Measurements from ENCODE around the gene GALNT7.

Gene GALNT7

DNA sequence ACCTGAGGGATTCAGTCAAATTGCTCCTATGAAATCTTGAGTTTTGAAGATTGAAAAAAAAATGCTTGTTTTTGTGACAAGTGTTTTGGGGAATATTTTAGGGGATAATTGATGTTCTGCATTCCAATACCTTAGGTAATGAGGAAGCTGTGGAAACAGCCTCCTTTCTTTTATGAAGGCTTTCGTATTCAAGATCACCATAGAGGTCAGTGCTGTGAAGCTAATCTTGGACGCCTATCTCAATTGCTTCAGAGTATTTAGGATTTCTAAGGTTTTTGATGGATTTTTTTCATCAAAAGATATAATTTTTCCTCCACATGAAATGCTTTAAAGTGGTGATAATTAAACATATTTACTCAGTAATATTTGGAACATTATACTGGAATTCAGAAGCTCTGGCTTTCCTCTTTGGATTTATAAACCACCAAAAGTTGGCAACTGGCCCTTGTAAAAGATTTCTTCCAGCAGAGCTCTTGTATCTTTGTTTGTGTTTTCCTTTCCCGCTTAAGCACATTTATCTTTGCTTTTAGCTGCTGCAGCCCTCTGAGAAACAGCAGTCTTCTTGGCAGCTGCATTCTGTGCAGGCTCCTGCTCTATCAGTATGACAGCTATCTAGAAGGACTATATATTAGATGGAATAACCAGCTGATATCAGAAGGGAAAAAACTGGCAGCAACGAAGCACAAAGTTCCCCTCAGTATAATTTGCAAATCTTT is 101.9 kb downstream of the GALNT7 start:
- DNase-seq, result no peak

- DNase-seq, result no peak
Observed at GRCh38 chr4:173272314-173272713, 103.7 kb downstream of the GALNT7 start.

DNA sequence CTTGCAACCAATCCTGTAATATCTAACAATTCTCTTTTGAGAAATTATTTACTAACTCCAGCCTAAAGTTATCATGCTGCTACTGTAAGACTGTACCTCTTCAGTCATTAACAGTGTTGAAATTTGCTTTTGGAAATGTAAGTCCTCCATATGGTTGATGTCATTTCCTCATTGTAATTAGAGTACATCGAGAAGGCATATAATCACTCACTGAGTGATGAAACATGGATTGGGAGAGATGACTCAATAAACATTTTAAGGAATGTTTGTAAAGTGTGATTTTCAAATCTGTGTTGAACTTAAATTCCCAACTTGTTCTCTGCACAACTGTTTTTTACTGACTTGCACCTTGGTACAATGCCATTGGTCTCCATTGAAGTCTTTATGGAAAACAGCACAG is 104.4 kb downstream of the GALNT7 start:
- DNase-seq, result no peak

DNA sequence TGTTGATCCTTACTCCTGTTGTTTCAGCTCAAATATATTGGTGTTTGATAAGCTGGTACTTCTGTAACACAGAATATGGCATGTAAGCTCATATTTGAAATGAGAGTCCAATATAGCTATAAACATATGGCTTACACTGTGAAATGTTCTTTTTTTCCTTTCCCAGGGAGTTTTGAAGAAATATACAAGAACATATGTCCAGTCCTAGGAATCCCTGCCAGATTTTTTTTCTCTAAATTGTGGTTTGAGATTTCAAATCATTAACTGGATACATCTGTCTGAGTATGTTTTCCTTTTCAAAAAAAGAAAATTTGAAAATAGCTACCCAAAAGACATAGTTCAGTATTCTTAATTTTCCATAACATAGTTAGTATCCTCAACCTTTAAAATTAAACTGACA is 105.3 kb downstream of the GALNT7 start:
- DNase-seq, result no peak

DNA sequence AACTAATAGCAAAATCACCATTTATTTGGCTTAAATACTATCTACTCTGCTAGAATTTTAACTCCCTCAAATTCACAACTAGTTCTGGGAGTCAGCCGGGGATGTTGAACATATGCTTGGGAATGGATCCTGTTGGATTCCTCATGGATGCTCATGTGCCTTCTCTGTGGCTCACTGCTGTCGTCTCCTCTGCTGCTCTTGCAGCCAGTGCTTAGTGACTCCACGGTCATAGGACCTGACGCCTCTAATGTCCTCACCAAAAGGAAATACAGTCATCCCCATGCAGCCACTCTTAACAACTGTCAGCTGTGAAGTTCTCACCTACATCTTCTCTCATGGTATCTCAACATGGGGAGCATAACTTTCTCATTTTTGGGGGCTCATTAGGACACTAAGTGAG is 106.1 kb downstream of the GALNT7 start:
- DNase-seq, result no peak

DNA sequence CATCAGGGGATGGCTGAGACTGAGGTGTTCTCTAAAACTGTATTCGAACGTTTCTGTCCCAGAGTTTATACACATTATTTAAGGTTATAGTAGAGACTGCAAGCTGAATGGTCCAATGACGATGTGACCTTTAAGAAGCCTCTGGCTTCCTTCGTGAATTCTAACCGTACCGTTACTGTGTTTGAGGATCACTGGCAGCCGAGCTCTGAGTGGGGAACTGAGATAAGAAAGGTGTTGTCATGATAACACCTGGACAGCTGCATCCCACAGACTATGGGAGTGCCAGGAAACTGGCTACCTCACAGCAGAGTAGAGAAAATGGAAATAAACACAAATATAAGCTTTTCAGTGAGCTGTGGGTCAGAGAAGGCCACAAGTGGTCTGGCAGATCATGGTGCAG is 106.5 kb downstream of the GALNT7 start:
- no peak for DNase-seq

- no peak for DNase-seq
Observed at GRCh38 chr4:173277340-173277739, 108.7 kb downstream of the GALNT7 start.

DNA sequence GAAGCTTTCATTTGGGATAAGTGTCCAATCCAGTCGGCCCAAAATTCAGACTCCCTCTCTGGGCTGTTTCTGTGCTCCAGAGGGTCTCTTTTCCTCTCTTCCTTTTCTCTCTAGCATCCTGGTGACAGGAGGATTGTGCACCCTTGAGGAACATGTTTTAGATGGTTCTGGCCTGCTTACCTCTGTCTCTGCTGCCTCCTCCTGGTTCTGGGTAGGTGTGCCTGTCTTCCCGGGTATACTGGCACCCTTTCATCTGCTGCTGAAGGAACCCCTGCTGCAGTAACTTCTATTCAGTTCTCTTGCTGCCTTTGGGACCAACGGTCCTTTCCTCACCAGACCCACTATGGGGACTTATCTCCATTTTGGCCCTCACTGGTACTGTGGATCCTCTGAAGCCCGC is 112.4 kb downstream of the GALNT7 start:
- DNase-seq, result no peak

- no peak for DNase-seq
Observed at GRCh38 chr4:173281406-173282255, 113.0 kb downstream of the GALNT7 start.

DNA sequence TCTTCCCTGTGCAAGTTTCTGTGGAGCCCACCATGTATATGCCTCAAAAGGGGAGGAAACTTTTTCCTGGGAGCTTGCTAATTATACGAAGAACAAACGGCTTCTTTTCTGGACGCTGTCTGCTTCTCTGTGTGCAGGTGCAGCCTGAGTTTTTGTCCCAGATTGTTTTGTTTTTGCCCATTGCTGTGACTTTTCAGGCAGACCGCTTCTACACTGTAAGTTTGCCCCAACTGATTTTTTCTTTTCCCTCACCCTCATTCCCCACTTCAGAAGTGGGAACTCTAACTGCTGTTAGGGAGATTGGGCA is 113.6 kb downstream of the GALNT7 start:
- DNase-seq, result no peak

DNA sequence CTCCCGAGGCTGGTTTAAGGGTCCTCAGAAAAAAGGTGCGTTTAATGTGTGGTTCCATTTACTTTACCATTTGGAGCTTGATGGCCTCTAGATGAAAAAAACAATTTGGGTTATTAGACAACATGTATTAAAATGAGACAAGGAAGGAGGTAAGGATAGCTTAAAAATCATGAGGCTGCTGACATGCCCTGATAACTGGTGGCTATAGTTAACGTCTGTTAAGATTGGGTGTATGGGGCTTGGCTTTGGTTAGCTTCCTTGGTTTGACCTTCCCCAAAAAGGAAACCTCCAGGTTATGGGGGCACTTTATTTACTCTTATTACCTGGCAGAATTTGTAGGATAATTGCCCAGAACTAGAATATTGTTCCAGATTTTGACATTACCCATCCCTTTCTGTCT is 114.0 kb downstream of the GALNT7 start:
- DNase-seq, result no peak

- DNase-seq, result no peak
Observed at GRCh38 chr4:173284463-173284862, 115.9 kb downstream of the GALNT7 start.

DNA sequence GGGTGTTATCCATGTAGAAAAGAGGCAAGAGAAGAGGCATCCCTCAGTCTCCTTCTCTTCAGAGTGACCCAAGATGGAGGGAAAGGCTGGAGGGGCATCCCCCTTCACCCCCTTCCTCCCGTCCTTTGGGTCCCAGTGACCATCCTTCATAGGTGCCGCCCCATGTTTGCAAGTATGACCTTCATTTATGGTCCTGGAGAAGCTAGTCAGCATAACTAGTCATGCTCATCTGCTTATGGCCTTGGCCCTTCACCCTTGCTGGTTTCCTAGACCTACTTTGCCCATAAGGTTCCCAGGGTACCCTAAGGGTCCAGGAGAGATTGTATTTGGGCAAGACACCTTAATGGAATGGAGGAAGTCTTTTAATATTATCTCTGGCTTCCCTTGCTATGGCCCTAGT is 118.9 kb downstream of the GALNT7 start:
- DNase-seq, result no peak

DNA sequence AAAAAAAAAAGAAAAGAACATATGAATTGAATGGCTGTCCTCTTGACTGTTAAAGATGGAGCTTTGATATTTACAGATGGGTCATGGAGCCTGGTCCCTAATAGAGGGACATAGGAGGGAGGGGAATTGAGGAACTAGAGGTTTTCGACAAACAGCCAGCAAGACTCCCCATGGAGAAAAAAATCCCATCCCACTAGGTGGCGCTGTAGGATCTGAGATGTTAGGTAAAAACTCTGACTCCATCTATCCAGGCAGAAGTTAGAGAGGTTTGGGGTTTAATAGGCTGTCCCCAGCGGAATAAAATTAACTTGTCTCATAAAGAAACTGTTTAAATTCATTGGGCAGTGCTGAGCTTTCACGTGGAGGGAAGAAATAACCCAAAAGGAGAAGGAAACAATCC is 119.7 kb downstream of the GALNT7 start:
- peak; percentile 66 to 71 for DNase-seq

DNA sequence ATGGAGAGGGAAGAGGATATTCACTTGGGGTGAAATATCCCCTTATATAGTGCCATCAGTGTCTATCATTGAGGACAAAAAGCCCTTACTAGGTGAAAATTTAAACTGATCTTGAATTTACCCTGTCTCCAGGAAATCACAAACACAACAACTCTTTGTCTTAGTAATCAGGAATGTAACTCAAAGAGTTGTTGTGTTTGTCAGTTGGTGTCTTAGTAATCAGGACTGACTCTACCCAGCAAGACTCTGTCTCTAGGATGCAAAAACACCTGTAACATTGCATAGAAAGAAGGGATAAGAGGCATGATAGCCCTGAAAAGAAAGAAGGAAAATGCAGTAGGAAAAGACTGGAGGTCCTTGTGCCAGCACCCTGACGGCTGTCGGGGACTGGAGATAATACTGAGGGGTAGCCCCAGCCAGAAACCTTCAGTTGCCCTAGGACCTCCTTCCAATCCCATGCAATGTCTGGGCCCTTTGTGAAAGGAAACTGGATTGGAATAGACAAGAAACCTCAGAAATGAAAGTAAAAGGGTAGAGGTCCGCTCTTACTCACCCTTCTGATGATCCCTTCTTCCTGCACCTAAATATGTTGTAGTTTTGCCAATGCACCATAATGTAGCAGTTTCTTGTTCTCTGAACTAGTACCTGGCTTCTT is 120.2 kb downstream of the GALNT7 start:
- no peak for DNase-seq

DNA sequence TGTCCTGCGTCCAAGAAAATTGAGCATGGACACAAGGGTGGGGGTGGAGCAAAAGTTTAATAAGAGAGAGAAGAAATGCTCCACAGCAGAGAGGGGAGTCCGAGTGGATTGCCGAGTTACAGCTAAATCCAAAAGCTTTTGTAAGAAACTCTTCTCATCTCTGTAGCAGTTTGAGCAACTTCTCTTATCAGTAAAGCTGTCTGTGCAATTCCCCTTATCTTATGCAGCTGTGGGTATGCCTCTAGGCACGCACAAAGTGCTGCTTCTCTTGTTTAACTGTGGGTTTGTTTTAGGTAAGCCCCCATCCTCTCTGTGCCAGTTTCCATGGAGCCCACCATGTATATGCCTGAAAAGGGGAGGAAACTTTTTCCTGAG is 120.7 kb downstream of the GALNT7 start:
- DNase-seq, result no peak

- no peak for DNase-seq
Observed at GRCh38 chr4:173291899-173292298, 123.3 kb downstream of the GALNT7 start.

GRCh38 chr4:173293663-173294062 is 125.1 kb downstream of the GALNT7 start:
- DNase-seq, result no peak

DNA sequence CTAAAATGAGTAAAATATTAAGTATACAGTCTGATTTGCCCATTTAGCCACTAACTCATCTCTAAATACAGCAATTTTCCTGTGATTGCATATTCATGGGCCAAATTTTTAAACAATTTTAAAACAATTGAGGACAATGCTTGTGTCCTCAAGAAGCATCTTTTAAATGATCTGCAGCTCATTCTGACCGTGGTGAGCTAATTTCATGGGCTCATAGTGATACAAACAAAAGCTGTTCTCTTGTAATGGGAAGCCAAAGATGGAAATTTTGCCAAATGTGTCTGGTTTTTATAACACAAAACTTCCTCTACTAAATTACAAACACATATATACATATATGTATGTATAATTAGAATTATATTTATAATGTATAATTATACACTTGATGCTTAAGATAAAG is 125.8 kb downstream of the GALNT7 start:
- no peak for DNase-seq

- no peak for DNase-seq
Observed at GRCh38 chr4:173301518-173302201, 133.0 kb downstream of the GALNT7 start.

- no peak for DNase-seq
Observed at GRCh38 chr4:173307778-173308177, 139.2 kb downstream of the GALNT7 start.

DNA sequence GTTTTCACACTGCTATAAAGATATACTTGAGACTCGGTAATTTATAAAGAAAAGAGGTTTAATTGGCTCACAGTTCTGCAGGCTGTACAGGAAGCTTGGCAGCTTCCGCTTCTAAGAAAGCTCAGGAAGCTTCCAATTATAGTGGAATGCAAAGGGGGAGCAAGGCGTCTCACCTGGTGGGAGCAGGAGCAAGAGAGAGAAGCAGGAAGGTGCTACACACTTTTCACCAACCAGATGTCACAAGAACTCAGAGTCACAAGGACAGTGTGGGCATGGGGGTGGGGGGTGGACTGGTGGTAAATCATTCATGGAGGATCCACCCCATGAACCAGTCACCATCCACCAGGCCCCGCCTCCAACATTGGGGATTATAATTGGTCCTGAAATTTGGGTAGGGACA is 142.8 kb downstream of the GALNT7 start:
- no peak for DNase-seq

DNA sequence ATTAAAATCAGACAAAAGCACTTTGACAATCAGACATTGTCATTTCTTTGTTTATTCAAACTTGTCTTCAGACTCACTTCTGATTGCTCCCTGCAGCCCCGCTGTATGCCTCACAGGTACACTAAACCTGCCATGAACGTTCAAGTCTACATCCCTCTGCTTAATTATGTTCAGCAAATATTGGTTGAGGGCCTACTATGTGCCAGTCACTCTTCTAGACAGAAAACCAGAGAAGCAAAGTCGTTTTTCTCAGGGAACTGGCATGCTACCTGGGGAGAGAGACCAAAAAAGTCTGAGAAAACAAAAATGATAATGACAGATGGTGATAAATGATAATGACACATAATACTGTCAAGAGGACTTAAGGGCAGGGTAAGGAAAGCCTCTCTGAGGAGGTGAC is 146.1 kb downstream of the GALNT7 start:
- DNase-seq, result no peak

GRCh38 chr4:173316060-173316459 is 147.4 kb downstream of the GALNT7 start:
- DNase-seq, result no peak

All from activated CD4-positive, alpha-beta T cell treated with anti-CD3 and anti-CD28 coated beads, Interleukin-2, amount 50 U/mL, for 4 hours (primary cell).